Esophagus muscularis mucosa (tissue), 3 donors: ENCODE results near the gene STXBP6.

Source experiments
- CTCF ChIP-seq, 3 experiments: fragments of 200-600 bp in 2 of 3; fragments of 450-650 bp in 1 of 3; sonication (generic) in 2 of 3; IDR thresholded peaks; one replicate each; pipeline ENCODE4 v1.5.1; 2017 to 2019; ENCODE audit warnings: antibody characterized with exemption in 3 of 3, mild to moderate bottlenecking in 2 of 3, moderate library complexity in 1 of 3
- POLR2A ChIP-seq: fragments of 450-650 bp; IDR thresholded peaks from one replicate; pipeline ENCODE4 v1.6.1; 2017; ENCODE audit warnings: antibody characterized with exemption, moderate library complexity, mild to moderate bottlenecking, low read depth
- POLR2AphosphoS5 ChIP-seq, 2 donors: sonication (generic); formaldehyde crosslinking; IDR thresholded peaks; one replicate each; pipeline ENCODE4 v1.6.1; 2017; ENCODE audit warnings: antibody characterized with exemption in 2 of 2

GRCh38 chr14:25094171-25094907 is 44.4 kb upstream of the STXBP6 start:
- TF ChIP-seq CTCF (IDR thresholded peaks at IDR 0.05), result no peak
- no peak for TF ChIP-seq POLR2A
- TF ChIP-seq POLR2AphosphoS5 (IDR thresholded peaks at IDR 0.05), result no peak
